ENCODE data around the gene TSPYL2. TPM values are rescaled to one million over a fixed set of nuclear protein-coding genes. Genes with fewer than 3 reads are reported as not detected.

TSPYL2 gene
- polyA plus RNA-seq, 2 of the 4 experiments (the other 2 are of a cell fraction), result 24.9 to 27.2 TPM

GRCh38 chrX:53077207-53078197, 4.7 kb upstream of the TSPYL2 start:
- ChIA-PET POLR2A (no interaction called here), CTCF (interaction anchor here (1.9 kb wide), 1 partner anchor 11 kb away, joined by 6 read pairs; no protein-coding TSS in a partner anchor)
- DNase-seq (ENCODE audit: low read depth in 1 of 2, low spot score in 1 of 2) (no peak), FAIRE-seq (no peak), ATAC-seq (no peak)
- no peak overlapping the region for H3K27ac ChIP-seq
- TF ChIP-seq NR3C1 (IDR thresholded peaks at IDR 0.05), result no peak
- TF ChIP-seq CBX2 (IDR thresholded peaks at IDR 0.05; ENCODE audit: borderline replicate concordance, low read depth), result no peak
- TF ChIP-seq EP300 (IDR thresholded peaks at IDR 0.05), result no peak
- TF ChIP-seq PHF8 (IDR thresholded peaks at IDR 0.05; ENCODE audit: borderline replicate concordance, low read depth), result no peak
- no peak for TF ChIP-seq ZSCAN20 (CRISPR knock-in tag; IDR thresholded peaks at IDR 0.05)
- no peak for TF ChIP-seq RFX5 (IDR thresholded peaks at IDR 0.05)
- no peak for TF ChIP-seq EHMT2 (IDR thresholded peaks at IDR 0.05; ENCODE audit: low read depth)
- TF ChIP-seq HOXB13 (CRISPR knock-in tag; IDR thresholded peaks at IDR 0.05; ENCODE audit: low read depth), result no peak
- TF ChIP-seq ELK1 (IDR thresholded peaks at IDR 0.05; ENCODE audit: low read depth, low read length), result no peak
- no peak for TF ChIP-seq NFE2L2 (conservative IDR thresholded peaks at IDR 0.05; ENCODE audit: low read length)
- TF ChIP-seq HES2 (IDR thresholded peaks at IDR 0.05), result no peak
- TF ChIP-seq SREBF2 (IDR thresholded peaks at IDR 0.05), result no peak
- TF ChIP-seq MAFK (IDR thresholded peaks at IDR 0.05; ENCODE audit: partially characterized antibody), result no peak
- TF ChIP-seq KDM1A (IDR thresholded peaks at IDR 0.05; ENCODE audit: low read depth), result no peak
- no peak for TF ChIP-seq HEYL (CRISPR knock-in tag; IDR thresholded peaks at IDR 0.05)
- TF ChIP-seq ZFP36 (IDR thresholded peaks at IDR 0.05; ENCODE audit: borderline replicate concordance, partially characterized antibody), result no peak
- TF ChIP-seq POLR2A (IDR thresholded peaks at IDR 0.05; ENCODE audit: low read length), result no peak
- no peak for TF ChIP-seq JUNB (IDR thresholded peaks at IDR 0.05)
- TF ChIP-seq MAX (IDR thresholded peaks at IDR 0.05), result no peak
- no peak for TF ChIP-seq E2F6 (IDR thresholded peaks at IDR 0.05; ENCODE audit: borderline replicate concordance, low read depth)
- H3K4me2 ChIP-seq, result no peak overlapping the region
- WGBS (ENCODE audit: missing lambda C conversion rate), result 83% methylated on average over 23 of the region's 27 CpGs
- no peaks in the 10 kb centered on the region for H3K9me3 ChIP-seq
- peaks cover 14% of the 10 kb centered on the region for H3K4me1 ChIP-seq
- no peak overlapping the region for H3K4me3 ChIP-seq

GRCh38 chrX:53078943-53079342, 3.2 kb upstream of the TSPYL2 start:
- WGBS (ENCODE audit: missing lambda C conversion rate), result 100% methylated on average over 1 of the region's 1 CpG
- TF ChIP-seq HDAC2 (IDR thresholded peaks at IDR 0.05), result no peak
- TF ChIP-seq HEYL (CRISPR knock-in tag; IDR thresholded peaks at IDR 0.05), result no peak
- TF ChIP-seq MAZ (IDR thresholded peaks at IDR 0.05; ENCODE audit: borderline replicate concordance, low read depth, low read length), result no peak
- no peak for TF ChIP-seq EP300 (IDR thresholded peaks at IDR 0.05)
- no peak for TF ChIP-seq FOSL2 (IDR thresholded peaks at IDR 0.05)
- no peak for TF ChIP-seq FOSL2 (CRISPR knock-in tag; IDR thresholded peaks at IDR 0.05)
- no peak for TF ChIP-seq POLR2AphosphoS2 (conservative IDR thresholded peaks at IDR 0.05; ENCODE audit: low read length)
- no peak for TF ChIP-seq CHD2 (IDR thresholded peaks at IDR 0.05; ENCODE audit: low read length, partially characterized antibody)
- no peak for TF ChIP-seq USF2 (IDR thresholded peaks at IDR 0.05)
- TF ChIP-seq BCL3 (IDR thresholded peaks at IDR 0.05), result no peak
- no peak for TF ChIP-seq HOXB5 (CRISPR knock-in tag; IDR thresholded peaks at IDR 0.05)
- TF ChIP-seq MAX (IDR thresholded peaks at IDR 0.05), result no peak
- DNase-seq (ENCODE audit: low read depth in 1 of 2, low spot score in 1 of 2) (no peak), FAIRE-seq (no peak), ATAC-seq (no peak)
- H3K4me3 ChIP-seq, result no peak overlapping the region
- CTCF ChIA-PET, result no interaction called here
- no peaks in the 10 kb centered on the region for H3K9me3 ChIP-seq
- no peak overlapping the region for H3K4me2 ChIP-seq
- no peak overlapping the region for H3K27ac ChIP-seq
- POLR2A ChIA-PET, result no interaction called here
- H3K4me1 ChIP-seq, result peaks cover 11% of the 10 kb centered on the region; the same call in 2 of the 3 replicates
